Measurements from ENCODE around the gene MFAP1. TPM values are rescaled to one million over a fixed set of nuclear protein-coding genes. Genes with fewer than 3 reads are reported as not detected.
"Not testable (repeated sequence)": the region's sequence is repeated elsewhere in the genome, so short reads cannot be mapped to it uniquely, and the experiment has no call there.

Gene MFAP1
- 16.5 and 18.8 TPM in 2 replicates for total RNA-seq

GRCh38 chr15:43824302-43825246, at the start of gene MFAP1:
MFAP1 (minus strand) TSS chr15:43824690; CDS start chr15:43824569, 121 bp downstream.
- peak; percentile 93 for DNase-seq (ENCODE audit: extremely low read depth, low read depth, low spot score)

- no peak for DNase-seq (ENCODE audit: extremely low read depth, low read depth, low spot score)
Measured at GRCh38 chr15:43873651-43874050, 49.2 kb upstream of the MFAP1 start.

- peak; percentile 50 for DNase-seq (ENCODE audit: extremely low read depth, low read depth, low spot score)
Measured at GRCh38 chr15:43872416-43873020, 48.0 kb upstream of the MFAP1 start.

GRCh38 chr15:43871835-43872234, 47.3 kb upstream of the MFAP1 start:
- no peak for DNase-seq (ENCODE audit: extremely low read depth, low read depth, low spot score)

GRCh38 chr15:43868406-43868805, 43.9 kb upstream of the MFAP1 start:
- no peak for DNase-seq (ENCODE audit: extremely low read depth, low read depth, low spot score)

GRCh38 chr15:43867096-43867495, 42.6 kb upstream of the MFAP1 start:
- DNase-seq (ENCODE audit: extremely low read depth, low read depth, low spot score), result no peak

- not testable (repeated sequence) for DNase-seq (ENCODE audit: extremely low read depth, low read depth, low spot score)
Measured at GRCh38 chr15:43866636-43867035, 42.1 kb upstream of the MFAP1 start.

GRCh38 chr15:43859546-43859945, 35.1 kb upstream of the MFAP1 start:
- DNase-seq (ENCODE audit: extremely low read depth, low read depth, low spot score), result no peak

- no peak for DNase-seq (ENCODE audit: extremely low read depth, low read depth, low spot score)
Measured at GRCh38 chr15:43854801-43855200, 30.3 kb upstream of the MFAP1 start.

- DNase-seq (ENCODE audit: extremely low read depth, low read depth, low spot score), result no peak
Measured at GRCh38 chr15:43852607-43853006, 28.1 kb upstream of the MFAP1 start.

- no peak for DNase-seq (ENCODE audit: extremely low read depth, low read depth, low spot score)
Measured at GRCh38 chr15:43851251-43851650, 26.8 kb upstream of the MFAP1 start.

GRCh38 chr15:43845421-43845820, 20.9 kb upstream of the MFAP1 start:
- DNase-seq (ENCODE audit: extremely low read depth, low read depth, low spot score), result no peak

GRCh38 chr15:43832485-43832884, 8.0 kb upstream of the MFAP1 start:
- not testable (repeated sequence) for DNase-seq (ENCODE audit: extremely low read depth, low read depth, low spot score)

GRCh38 chr15:43831519-43832052, 7.1 kb upstream of the MFAP1 start:
- DNase-seq (ENCODE audit: extremely low read depth, low read depth, low spot score), result not testable (repeated sequence)

GRCh38 chr15:43830691-43831275, 6.3 kb upstream of the MFAP1 start:
- not testable (repeated sequence) for DNase-seq (ENCODE audit: extremely low read depth, low read depth, low spot score)

- DNase-seq (ENCODE audit: extremely low read depth, low read depth, low spot score), result not testable (repeated sequence)
Measured at GRCh38 chr15:43829951-43830540, 5.6 kb upstream of the MFAP1 start.

- no peak for DNase-seq (ENCODE audit: extremely low read depth, low read depth, low spot score)
Measured at GRCh38 chr15:43828061-43828657, 3.7 kb upstream of the MFAP1 start.

- no peak for DNase-seq (ENCODE audit: extremely low read depth, low read depth, low spot score)
Measured at GRCh38 chr15:43826508-43827341, 2.2 kb upstream of the MFAP1 start, which contains the start of gene WDR76. WDR76 (plus strand) TSS chr15:43827002; CDS start chr15:43827033, 31 bp downstream.

GRCh38 chr15:43826029-43826507, 1.6 kb upstream of the MFAP1 start:
- DNase-seq (ENCODE audit: extremely low read depth, low read depth, low spot score), result no peak
